Measurements from ENCODE around the gene C9orf85. TPM values are rescaled to one million over a fixed set of nuclear protein-coding genes. Genes with fewer than 3 reads are reported as not detected.

The C9orf85 gene
- total RNA-seq, 1 donor from 2014 or later: 29.3 TPM

GRCh38 chr9:71890042-71890679, 21.3 kb upstream of the C9orf85 start:
- DNase-seq (ENCODE audit: low spot score): no peak
- TF ChIP-seq EZH2 (IDR thresholded peaks at IDR 0.05): no peak
- no peak for TF ChIP-seq CTCF (IDR thresholded peaks at IDR 0.05)
- TF ChIP-seq EZH2phosphoT487 (IDR thresholded peaks at IDR 0.05): no peak
- H3K27ac ChIP-seq: no peak overlapping the region

GRCh38 chr9:71891557-71892189, 19.8 kb upstream of the C9orf85 start:
- Mint-ChIP-seq H3K4me1 (no peaks in the 10 kb centered on the region), H3K9me3 (peaks cover 38% of the 10 kb centered on the region), H3K36me3 (peaks cover 43% of the 10 kb centered on the region), H3K27me3 (ENCODE audit: insufficient read depth, low read depth) (no peaks in the 10 kb centered on the region), H3K4me3 (no peak overlapping the region), H3K27ac (no peak overlapping the region)
- DNase-seq (ENCODE audit: low spot score): no peak
- Histone ChIP-seq H3K36me3 (peaks cover 4% of the 10 kb centered on the region), H2AFZ (replicated peaks) (no peak overlapping the region), H3F3A (ENCODE audit: low read depth) (no peaks in the 10 kb centered on the region), H3K27ac (no peak overlapping the region), H3K4me3 (no peak overlapping the region), H3K27me3 (no peaks in the 10 kb centered on the region), H3K4me2 (no peak overlapping the region), H3K79me2 (ENCODE audit: low read depth) (peaks cover 100% of the 10 kb centered on the region), H3K9ac (no peak overlapping the region), H3K9me3 (ENCODE audit: low read depth) (no peaks in the 10 kb centered on the region), H3K4me1 (peaks cover 9% of the 10 kb centered on the region), H4K20me1 (ENCODE audit: low read depth) (peaks cover 73% of the 10 kb centered on the region)
- TF ChIP-seq EZH2 (IDR thresholded peaks at IDR 0.05) (no peak), EZH2phosphoT487 (IDR thresholded peaks at IDR 0.05) (no peak), CTCF (IDR thresholded peaks at IDR 0.05) (no peak)

More at GRCh38 chr9:71890042-71890679, 21.3 kb upstream of the C9orf85 start:
- Mint-ChIP-seq H3K9me3 (peaks cover 41% of the 10 kb centered on the region), H3K36me3 (peaks cover 49% of the 10 kb centered on the region), H3K27me3 (ENCODE audit: insufficient read depth, low read depth) (no peaks in the 10 kb centered on the region), H3K4me1 (no peaks in the 10 kb centered on the region), H3K4me3 (no peak overlapping the region), H3K27ac (no peak overlapping the region)
- H3K9ac ChIP-seq: no peak overlapping the region
- no peak overlapping the region for H3K4me3 ChIP-seq
- peaks cover 11% of the 10 kb centered on the region for H3K36me3 ChIP-seq
- peaks cover 59% of the 10 kb centered on the region for H4K20me1 ChIP-seq (ENCODE audit: low read depth)
- H3K4me1 ChIP-seq: peaks cover 9% of the 10 kb centered on the region
- H3K27me3 ChIP-seq: no peaks in the 10 kb centered on the region
- H3K9me3 ChIP-seq (ENCODE audit: low read depth): no peaks in the 10 kb centered on the region
- no peaks in the 10 kb centered on the region for H3F3A ChIP-seq (ENCODE audit: low read depth)
- H3K4me2 ChIP-seq: no peak overlapping the region
- peaks cover 100% of the 10 kb centered on the region for H3K79me2 ChIP-seq (ENCODE audit: low read depth)
- H2AFZ ChIP-seq (replicated peaks): no peak overlapping the region

- no peak for DNase-seq (ENCODE audit: low spot score)
- H3K36me3 ChIP-seq: no peaks in the 10 kb centered on the region
- no peaks in the 10 kb centered on the region for H3F3A ChIP-seq (ENCODE audit: low read depth)
- no peak overlapping the region for H2AFZ ChIP-seq (replicated peaks)
- H3K79me2 ChIP-seq (ENCODE audit: low read depth): peaks cover 100% of the 10 kb centered on the region
- Mint-ChIP-seq H3K4me1 (no peaks in the 10 kb centered on the region), H3K27ac (no peak overlapping the region), H3K9me3 (peaks cover 30% of the 10 kb centered on the region), H3K4me3 (no peak overlapping the region), H3K27me3 (ENCODE audit: insufficient read depth, low read depth) (no peaks in the 10 kb centered on the region), H3K36me3 (peaks cover 49% of the 10 kb centered on the region)
- H3K4me2 ChIP-seq: no peak overlapping the region
- no peaks in the 10 kb centered on the region for H3K27me3 ChIP-seq
- no peaks in the 10 kb centered on the region for H3K9me3 ChIP-seq (ENCODE audit: low read depth)
- H3K9ac ChIP-seq: no peak overlapping the region
- no peak overlapping the region for H3K4me3 ChIP-seq
- H3K27ac ChIP-seq: no peak overlapping the region
- H4K20me1 ChIP-seq (ENCODE audit: low read depth): peaks cover 78% of the 10 kb centered on the region
- H3K4me1 ChIP-seq: peaks cover 9% of the 10 kb centered on the region
- TF ChIP-seq CTCF (IDR thresholded peaks at IDR 0.05): no peak
- no peak for TF ChIP-seq EZH2 (IDR thresholded peaks at IDR 0.05)
- TF ChIP-seq EZH2phosphoT487 (IDR thresholded peaks at IDR 0.05): no peak
Measured at GRCh38 chr9:71895117-71895516, 16.3 kb upstream of the C9orf85 start.
